Cardiac muscle cell (in vitro differentiated cells and primary cell): Measurements from ENCODE around the gene GALC. TPM values are rescaled to one million over a fixed set of nuclear protein-coding genes. Genes with fewer than 3 reads are reported as not detected.

Source experiments
- DNase-seq, 2 donors: peaks; one replicate each; pipeline versions ENCODE4 v3.0.0 to v3.0.0-alpha.2; 2010 to 2017; ENCODE audit warnings: low read depth in 1 of 2, low spot score in 1 of 2
- H3K27ac ChIP-seq: fragments of 200-600 bp; sonication (generic); 2 replicates; pipeline ENCODE4 v1.5.1; 2016
- H3K27me3 ChIP-seq: fragments of 200-600 bp; sonication (generic); 2 replicates; pipeline ENCODE4 v1.6.0; 2016; ENCODE audit warnings: control low read depth
- H3K36me3 ChIP-seq: fragments of 200-600 bp; sonication (generic); 2 replicates; pipeline ENCODE4 v1.5.1; 2016; ENCODE audit warnings: control low read depth
- H3K4me1 ChIP-seq: fragments of 200-600 bp; sonication (generic); 2 replicates; pipeline ENCODE4 v1.8.1; 2017; ENCODE audit warnings: low read depth, mild to moderate bottlenecking, mixed run types
- H3K4me3 ChIP-seq: fragments of 200-600 bp; sonication (generic); 2 replicates; pipeline ENCODE4 v1.5.1; 2016; ENCODE audit warnings: mild to moderate bottlenecking
- H3K9me3 ChIP-seq: fragments of 200-600 bp; sonication (generic); 2 replicates; pipeline ENCODE4 v1.5.1; 2017; ENCODE audit warnings: low read depth, mild to moderate bottlenecking, control low read depth
- CTCF ChIP-seq: IDR thresholded peaks from 2 replicates; pipeline ENCODE4 v1.5.1; 2012; ENCODE audit warnings: low read depth, mild to moderate bottlenecking, low read length
- polyA plus RNA-seq: library from polyadenylated mRNA; unstranded; fragments of >200 nt; fragmentation: Nextera tagmentation; extraction: Ambion mirVana; gene quantifications from 2 replicates; pipeline ENCODE4 v1.2.1, GENCODE V29; 2016
- total RNA-seq: library from RNA; depleted of rRNA; stranded (reverse); fragments of >200 nt; gene quantifications from 2 replicates; pipeline ENCODE4 v1.2.3, GENCODE V29; 2016

Gene GALC
- total and polyA plus RNA-seq, 2 experiments from 2014 or later = 31.3 to 41.9 TPM

- Histone ChIP-seq H3K27ac (peak overlapping the region; percentile 93), H3K4me3 (peak overlapping the region; percentile 50), H3K27me3 (no peaks in the 10 kb centered on the region), H3K36me3 (no peaks in the 10 kb centered on the region), H3K9me3 (no peaks in the 10 kb centered on the region), H3K4me1 (peaks cover 38% of the 10 kb centered on the region)
- peak in 1 of 2 donors; percentile 36 for DNase-seq
- TF ChIP-seq CTCF = no peak
Observed at GRCh38 chr14:87992346-87992717, 650 bp downstream of the GALC start.

GRCh38 chr14:87990682-87991081 lies 2.3 kb downstream of the GALC start:
- Histone ChIP-seq H3K4me3 (no peak overlapping the region), H3K36me3 (no peaks in the 10 kb centered on the region), H3K27ac (no peak overlapping the region), H3K4me1 (peaks cover 26% of the 10 kb centered on the region), H3K9me3 (no peaks in the 10 kb centered on the region), H3K27me3 (no peaks in the 10 kb centered on the region)
- no peak for DNase-seq
- no peak for TF ChIP-seq CTCF

- Histone ChIP-seq H3K27me3 (no peaks in the 10 kb centered on the region), H3K36me3 (no peaks in the 10 kb centered on the region), H3K27ac (no peak overlapping the region), H3K9me3 (no peaks in the 10 kb centered on the region), H3K4me1 (peaks cover 19% of the 10 kb centered on the region), H3K4me3 (no peak overlapping the region)
- no peak for DNase-seq
- TF ChIP-seq CTCF = no peak
Observed at GRCh38 chr14:87989956-87990299, 3.1 kb downstream of the GALC start.

GRCh38 chr14:87989221-87989955 lies 3.6 kb downstream of the GALC start:
- H3K9me3 ChIP-seq = no peaks in the 10 kb centered on the region
- DNase-seq = no peak
- no peak overlapping the region for H3K27ac ChIP-seq
- no peaks in the 10 kb centered on the region for H3K36me3 ChIP-seq
- no peak for TF ChIP-seq CTCF
- no peaks in the 10 kb centered on the region for H3K27me3 ChIP-seq
- no peak overlapping the region for H3K4me3 ChIP-seq
- H3K4me1 ChIP-seq = peaks cover 14% of the 10 kb centered on the region

- H3K27me3 ChIP-seq = no peaks in the 10 kb centered on the region
- peak overlapping the region; percentile 27 for H3K27ac ChIP-seq
- no peak for TF ChIP-seq CTCF
- H3K36me3 ChIP-seq = no peaks in the 10 kb centered on the region
- no peaks in the 10 kb centered on the region for H3K9me3 ChIP-seq
- peaks cover 6% of the 10 kb centered on the region for H3K4me1 ChIP-seq
- H3K4me3 ChIP-seq = no peak overlapping the region
- peak in 1 of 2 donors; percentile 58 for DNase-seq
Observed at GRCh38 chr14:87979689-87980088, 13.3 kb downstream of the GALC start.
